Kidney epithelial cell (primary cell): ENCODE results near the gene RHOD. TPM values are rescaled to one million over a fixed set of nuclear protein-coding genes. Genes with fewer than 3 reads are reported as not detected.

ENCODE experiments used
- DNase-seq: peaks from one replicate; pipeline ENCODE4 v3.0.0-alpha.2; 2010; ENCODE audit warnings: low read depth
- H3K27me3 ChIP-seq: 2 replicates; pipeline ENCODE4 v1.6.0; 2011; ENCODE audit warnings: low read length; ENCODE audit not compliant: control insufficient read depth, insufficient read depth
- H3K36me3 ChIP-seq: 2 replicates; pipeline ENCODE4 v1.5.1; 2011; ENCODE audit warnings: low read length; ENCODE audit not compliant: control insufficient read depth, insufficient read depth
- H3K4me3 ChIP-seq: 2 replicates; pipeline ENCODE4 v1.5.1; 2011; ENCODE audit warnings: low read depth, mild to moderate bottlenecking, control low read depth, low read length
- total RNA-seq: library from RNA; depleted of rRNA; stranded (reverse); fragments of >200 nt; gene quantifications from 2 replicates; pipeline ENCODE4 v1.2.3, GENCODE V29; 2015
- TF ChIP-seq, protein P1 (sequence below): IDR thresholded peaks from 2 replicates; pipeline ENCODE4 v1.5.1; 2011; ENCODE audit warnings: mild to moderate bottlenecking, moderate library complexity, low read length, control low read depth, inconsistent platforms; ENCODE audit not compliant: insufficient read depth, poor library complexity, severe bottlenecking

The RHOD gene
- total RNA-seq, 1 donor from 2014 or later = 97.0 TPM

DNA sequence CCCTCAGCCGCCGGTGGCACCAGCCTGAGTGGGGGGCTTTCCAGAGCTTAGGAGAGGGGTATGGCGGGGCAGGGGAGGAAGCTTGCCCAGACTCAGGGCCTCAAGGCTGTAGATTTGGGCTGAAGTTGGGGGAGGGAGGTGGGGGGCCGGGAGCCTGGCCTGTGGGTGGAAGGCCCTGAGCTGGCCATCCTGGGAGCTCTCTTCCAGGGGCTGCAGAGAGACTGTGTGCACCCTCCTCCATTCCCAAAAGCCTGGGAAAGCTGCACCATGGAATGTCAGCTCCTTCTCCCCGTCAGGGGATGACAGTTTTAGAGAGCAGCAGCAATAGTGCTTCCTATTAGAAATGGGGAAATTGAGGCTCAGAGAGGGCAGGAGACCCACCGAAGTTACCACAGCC is 32.7 kb upstream of the RHOD start:
- Histone ChIP-seq H3K4me3 (peak overlapping the region; percentile 42), H3K36me3 (no peaks in the 10 kb centered on the region), H3K27me3 (no peaks in the 10 kb centered on the region)
- TF ChIP-seq, protein P1, sequence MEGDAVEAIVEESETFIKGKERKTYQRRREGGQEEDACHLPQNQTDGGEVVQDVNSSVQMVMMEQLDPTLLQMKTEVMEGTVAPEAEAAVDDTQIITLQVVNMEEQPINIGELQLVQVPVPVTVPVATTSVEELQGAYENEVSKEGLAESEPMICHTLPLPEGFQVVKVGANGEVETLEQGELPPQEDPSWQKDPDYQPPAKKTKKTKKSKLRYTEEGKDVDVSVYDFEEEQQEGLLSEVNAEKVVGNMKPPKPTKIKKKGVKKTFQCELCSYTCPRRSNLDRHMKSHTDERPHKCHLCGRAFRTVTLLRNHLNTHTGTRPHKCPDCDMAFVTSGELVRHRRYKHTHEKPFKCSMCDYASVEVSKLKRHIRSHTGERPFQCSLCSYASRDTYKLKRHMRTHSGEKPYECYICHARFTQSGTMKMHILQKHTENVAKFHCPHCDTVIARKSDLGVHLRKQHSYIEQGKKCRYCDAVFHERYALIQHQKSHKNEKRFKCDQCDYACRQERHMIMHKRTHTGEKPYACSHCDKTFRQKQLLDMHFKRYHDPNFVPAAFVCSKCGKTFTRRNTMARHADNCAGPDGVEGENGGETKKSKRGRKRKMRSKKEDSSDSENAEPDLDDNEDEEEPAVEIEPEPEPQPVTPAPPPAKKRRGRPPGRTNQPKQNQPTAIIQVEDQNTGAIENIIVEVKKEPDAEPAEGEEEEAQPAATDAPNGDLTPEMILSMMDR = no peak
- DNase-seq = no peak

DNA sequence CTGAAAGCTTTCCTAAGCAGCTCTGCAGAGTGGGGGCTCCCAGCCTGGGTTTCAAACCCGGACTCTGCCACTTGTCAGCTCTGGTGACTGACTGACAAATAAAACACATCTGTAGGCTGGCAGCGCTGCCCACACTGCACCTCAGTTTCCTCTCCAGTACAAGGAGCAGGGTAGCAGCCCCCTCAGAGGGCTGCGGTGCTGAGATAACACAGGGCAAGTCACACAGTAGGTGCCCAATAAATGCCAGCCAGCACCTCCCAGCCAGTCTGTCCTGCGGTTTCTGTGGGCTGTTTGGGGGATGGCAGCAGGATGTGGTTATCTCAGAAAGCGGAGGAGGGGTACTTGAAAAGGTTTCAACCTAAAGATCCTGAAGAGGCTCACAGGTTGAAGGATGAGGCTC is 32.2 kb upstream of the RHOD start:
- TF ChIP-seq, protein P1 = no peak
- Histone ChIP-seq H3K27me3 (no peaks in the 10 kb centered on the region), H3K36me3 (no peaks in the 10 kb centered on the region), H3K4me3 (no peak overlapping the region)
- no peak for DNase-seq

DNA sequence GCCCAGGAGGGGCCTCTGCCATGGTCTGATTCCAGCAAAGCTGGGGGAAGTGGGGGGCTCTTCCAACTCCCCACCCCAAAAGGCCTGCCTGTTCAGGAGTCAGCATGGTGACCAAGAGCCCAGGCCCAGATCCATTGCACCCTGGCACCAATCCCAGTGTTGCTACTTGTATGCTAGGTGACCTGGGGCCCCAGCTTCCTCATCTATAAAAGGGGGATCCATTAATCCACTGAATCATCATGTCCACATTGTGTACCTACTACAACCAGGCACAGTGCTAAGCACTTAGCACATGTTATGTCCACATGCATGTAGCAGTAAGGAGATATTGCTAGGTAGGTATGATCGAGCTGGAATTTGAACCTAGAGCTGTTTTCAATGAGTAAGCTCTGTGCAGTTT is 31.7 kb upstream of the RHOD start:
- TF ChIP-seq, protein P1 = no peak

DNA sequence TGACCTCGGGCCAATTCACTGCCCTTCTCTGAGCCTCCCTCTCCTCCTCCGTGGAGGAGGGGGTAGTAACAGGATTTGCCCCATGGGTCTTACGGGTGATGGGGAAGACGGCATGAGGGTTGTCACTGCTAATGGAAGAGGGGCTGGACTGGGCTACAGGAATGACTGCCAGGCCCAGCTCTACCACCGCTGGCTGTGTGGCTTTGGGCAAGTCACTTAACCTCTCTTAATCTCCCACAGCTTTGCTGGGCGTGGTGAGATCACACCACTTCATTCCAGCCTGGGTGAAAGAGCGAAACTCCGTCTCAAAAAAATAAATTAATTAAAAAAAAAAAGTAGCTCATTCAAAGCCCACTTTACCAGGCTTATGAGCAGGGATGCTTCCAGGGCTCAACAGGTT is 30.9 kb upstream of the RHOD start:
- no peak overlapping the region for H3K4me3 ChIP-seq
- TF ChIP-seq, protein P1 = no peak
- no peaks in the 10 kb centered on the region for H3K36me3 ChIP-seq
- DNase-seq = no peak
- H3K27me3 ChIP-seq = no peaks in the 10 kb centered on the region

More for the DNA sequence above, 31.7 kb upstream of the RHOD start:
- DNase-seq = no peak
- Histone ChIP-seq H3K4me3 (no peak overlapping the region), H3K36me3 (no peaks in the 10 kb centered on the region), H3K27me3 (no peaks in the 10 kb centered on the region)

DNA sequence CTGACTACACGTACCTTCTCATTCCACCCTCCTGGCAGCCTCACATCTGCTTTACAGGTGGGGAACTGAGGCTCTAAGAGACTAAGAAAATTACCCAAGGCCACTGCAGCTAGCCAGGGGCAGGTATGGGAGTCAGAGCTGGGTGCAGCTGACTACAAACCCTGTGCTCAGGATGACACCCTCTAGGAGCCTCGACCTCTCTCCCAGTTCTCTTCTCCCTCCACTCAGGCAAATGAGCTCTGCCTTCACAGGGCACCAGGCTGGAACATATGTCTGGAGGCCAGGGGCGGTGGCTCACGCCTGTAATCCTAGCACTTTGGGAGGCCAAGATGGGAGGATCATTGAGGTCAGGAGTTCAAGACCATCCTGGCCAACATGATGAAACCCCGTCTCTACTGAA is 29.7 kb upstream of the RHOD start:
- H3K36me3 ChIP-seq = no peaks in the 10 kb centered on the region

DNA sequence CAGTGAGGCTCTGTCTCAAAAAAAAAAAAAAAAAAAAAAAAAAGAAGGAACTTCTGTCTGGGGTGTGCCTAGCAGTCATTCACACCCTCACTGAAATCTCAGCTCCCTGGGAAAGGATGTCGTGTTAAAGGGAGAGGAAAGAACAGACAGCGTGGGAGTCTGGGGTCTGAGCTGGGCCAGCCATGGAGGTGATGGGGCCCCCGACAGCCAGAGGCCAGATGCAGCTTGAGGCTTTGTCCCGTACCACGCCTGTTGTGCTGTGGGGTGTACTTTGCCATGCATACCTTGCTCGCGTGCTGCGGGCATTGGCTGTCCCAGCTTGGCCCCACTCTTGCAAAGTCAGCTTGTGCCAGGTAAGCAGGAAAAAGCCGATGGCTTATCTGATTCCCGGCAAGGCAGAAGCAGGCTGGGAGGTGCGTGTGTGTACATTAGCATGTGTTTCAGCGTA is 29.1 kb upstream of the RHOD start:
- TF ChIP-seq, protein P1 = no peak
- DNase-seq = no peak
- no peaks in the 10 kb centered on the region for H3K36me3 ChIP-seq
- H3K27me3 ChIP-seq = no peaks in the 10 kb centered on the region
- H3K4me3 ChIP-seq = no peak overlapping the region

More for the DNA sequence above, 29.7 kb upstream of the RHOD start:
- H3K4me3 ChIP-seq = no peak overlapping the region
- TF ChIP-seq, protein P1 = no peak
- no peaks in the 10 kb centered on the region for H3K27me3 ChIP-seq
- no peak for DNase-seq
